ENCODE measurements around the gene WIPI1. TPM values are rescaled to one million over a fixed set of nuclear protein-coding genes. Genes with fewer than 3 reads are reported as not detected.
A peak's percentile ranks its signal among the peaks of the same experiment; 100 is the strongest.

WIPI1 gene
- total and polyA plus RNA-seq, 4 donors, result 19.2 to 84.8 (median 41.5) TPM

GRCh38 chr17:68403122-68403521 is 54.2 kb downstream of the WIPI1 start:
- WGBS (ENCODE audit: insufficient coverage), result no CpG with 5 or more reads among the region's 1 CpG
- DNase-seq (ENCODE audit: low read depth in 4 of 6, low spot score in 6 of 6), result no peak
- Histone ChIP-seq H3K36me3 (ENCODE audit: control insufficient read depth, insufficient read depth, low read length) (no peaks in the 10 kb centered on the region), H3K4me1 (ENCODE audit: control insufficient read depth, insufficient read depth, low read length) (peaks cover 5% of the 10 kb centered on the region), H3K4me3 (ENCODE audit: low read depth, low read length) (no peak overlapping the region), H3K9me3 (ENCODE audit: control insufficient read depth, insufficient read depth, low read length) (peaks cover 3% of the 10 kb centered on the region), H3K27ac (ENCODE audit: low read depth, low read length) (no peak overlapping the region), H3K27me3 (ENCODE audit: control insufficient read depth, insufficient read depth, low read length) (no peaks in the 10 kb centered on the region)

GRCh38 chr17:68401288-68401687 is 56.0 kb downstream of the WIPI1 start:
- Histone ChIP-seq H3K27ac (ENCODE audit: low read depth, low read length) (no peak overlapping the region), H3K4me1 (ENCODE audit: control insufficient read depth, insufficient read depth, low read length) (peaks cover 5% of the 10 kb centered on the region), H3K36me3 (ENCODE audit: control insufficient read depth, insufficient read depth, low read length) (no peaks in the 10 kb centered on the region), H3K4me3 (ENCODE audit: low read depth, low read length) (no peak overlapping the region), H3K9me3 (ENCODE audit: control insufficient read depth, insufficient read depth, low read length) (peaks cover 3% of the 10 kb centered on the region), H3K27me3 (ENCODE audit: control insufficient read depth, insufficient read depth, low read length) (no peaks in the 10 kb centered on the region)
- no peak for DNase-seq (ENCODE audit: low read depth in 4 of 6, low spot score in 6 of 6)
- 92% methylated on average over 7 of the region's 7 CpGs for WGBS (ENCODE audit: insufficient coverage)

- Histone ChIP-seq H3K4me1 (ENCODE audit: control insufficient read depth, insufficient read depth, low read length) (peaks cover 5% of the 10 kb centered on the region), H3K27ac (ENCODE audit: low read depth, low read length) (peak overlapping the region; percentile 22), H3K27me3 (ENCODE audit: control insufficient read depth, insufficient read depth, low read length) (no peaks in the 10 kb centered on the region), H3K36me3 (ENCODE audit: control insufficient read depth, insufficient read depth, low read length) (no peaks in the 10 kb centered on the region), H3K4me3 (ENCODE audit: low read depth, low read length) (no peak overlapping the region), H3K9me3 (ENCODE audit: control insufficient read depth, insufficient read depth, low read length) (peaks cover 3% of the 10 kb centered on the region)
- DNase-seq (ENCODE audit: low read depth in 4 of 6, low spot score in 6 of 6), result no peak
- 97% methylated on average over 3 of the region's 4 CpGs for WGBS (ENCODE audit: insufficient coverage)
These were observed 56.9 kb downstream of the WIPI1 start for GRCh38 chr17:68400404-68400735.

GRCh38 chr17:68399638-68400403 is 57.5 kb downstream of the WIPI1 start:
- H3K36me3 ChIP-seq (ENCODE audit: control insufficient read depth, insufficient read depth, low read length), result no peaks in the 10 kb centered on the region
- H3K4me1 ChIP-seq (ENCODE audit: control insufficient read depth, insufficient read depth, low read length), result peaks cover 5% of the 10 kb centered on the region
- H3K9me3 ChIP-seq (ENCODE audit: control insufficient read depth, insufficient read depth, low read length), result no peaks in the 10 kb centered on the region
- no peak overlapping the region for H3K4me3 ChIP-seq (ENCODE audit: low read depth, low read length)
- DNase-seq (ENCODE audit: low read depth in 4 of 6, low spot score in 6 of 6), result peak in 1 of 6 donors; percentile 43
- WGBS (ENCODE audit: insufficient coverage), result 63% methylated on average over 12 of the region's 19 CpGs
- peak overlapping the region; percentile 74 for H3K27ac ChIP-seq (ENCODE audit: low read depth, low read length)
- H3K27me3 ChIP-seq (ENCODE audit: control insufficient read depth, insufficient read depth, low read length), result no peaks in the 10 kb centered on the region

- no peaks in the 10 kb centered on the region for H3K36me3 ChIP-seq (ENCODE audit: control insufficient read depth, insufficient read depth, low read length)
- no peak overlapping the region for H3K4me3 ChIP-seq (ENCODE audit: low read depth, low read length)
- no peaks in the 10 kb centered on the region for H3K27me3 ChIP-seq (ENCODE audit: control insufficient read depth, insufficient read depth, low read length)
- H3K27ac ChIP-seq (ENCODE audit: low read depth, low read length), result peak overlapping the region; percentile 74
- no peaks in the 10 kb centered on the region for H3K9me3 ChIP-seq (ENCODE audit: control insufficient read depth, insufficient read depth, low read length)
- 21% methylated on average over 9 of the region's 11 CpGs for WGBS (ENCODE audit: insufficient coverage)
- H3K4me1 ChIP-seq (ENCODE audit: control insufficient read depth, insufficient read depth, low read length), result peaks cover 5% of the 10 kb centered on the region
- peak in 2 of 6 donors; percentile 34 to 64 for DNase-seq (ENCODE audit: low read depth in 4 of 6, low spot score in 6 of 6)
These were observed 58.3 kb downstream of the WIPI1 start for GRCh38 chr17:68398691-68399637.

DNA sequence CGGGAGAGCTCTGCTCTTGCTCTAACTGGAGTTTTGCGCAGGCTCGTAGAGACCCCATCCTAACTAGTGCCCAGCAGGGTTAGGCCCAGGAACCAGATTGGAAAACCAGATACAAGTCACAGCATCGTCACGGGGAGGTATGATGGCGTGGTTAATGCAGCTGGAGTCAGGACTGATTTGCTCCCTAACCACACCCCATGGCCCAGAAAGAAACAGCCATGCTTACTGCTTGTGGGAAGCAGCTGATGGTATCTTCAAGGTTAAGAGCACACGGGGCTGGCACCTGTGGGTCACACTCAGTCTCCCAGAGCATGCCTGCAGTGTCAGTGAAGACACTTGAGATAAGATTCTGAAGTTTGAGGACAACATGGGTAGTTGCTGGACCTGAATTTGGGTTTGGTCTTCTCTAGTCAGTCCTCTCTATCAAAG is 60.2 kb downstream of the WIPI1 start:
- WGBS (ENCODE audit: insufficient coverage), result 70% methylated on average over 2 of the region's 7 CpGs
- no peaks in the 10 kb centered on the region for H3K27me3 ChIP-seq (ENCODE audit: control insufficient read depth, insufficient read depth, low read length)
- no peak overlapping the region for H3K27ac ChIP-seq (ENCODE audit: low read depth, low read length)
- H3K36me3 ChIP-seq (ENCODE audit: control insufficient read depth, insufficient read depth, low read length), result no peaks in the 10 kb centered on the region
- DNase-seq (ENCODE audit: low read depth in 4 of 6, low spot score in 6 of 6), result no peak
- H3K4me1 ChIP-seq (ENCODE audit: control insufficient read depth, insufficient read depth, low read length), result peaks cover 5% of the 10 kb centered on the region
- H3K9me3 ChIP-seq (ENCODE audit: control insufficient read depth, insufficient read depth, low read length), result no peaks in the 10 kb centered on the region
- no peak overlapping the region for H3K4me3 ChIP-seq (ENCODE audit: low read depth, low read length)

DNA sequence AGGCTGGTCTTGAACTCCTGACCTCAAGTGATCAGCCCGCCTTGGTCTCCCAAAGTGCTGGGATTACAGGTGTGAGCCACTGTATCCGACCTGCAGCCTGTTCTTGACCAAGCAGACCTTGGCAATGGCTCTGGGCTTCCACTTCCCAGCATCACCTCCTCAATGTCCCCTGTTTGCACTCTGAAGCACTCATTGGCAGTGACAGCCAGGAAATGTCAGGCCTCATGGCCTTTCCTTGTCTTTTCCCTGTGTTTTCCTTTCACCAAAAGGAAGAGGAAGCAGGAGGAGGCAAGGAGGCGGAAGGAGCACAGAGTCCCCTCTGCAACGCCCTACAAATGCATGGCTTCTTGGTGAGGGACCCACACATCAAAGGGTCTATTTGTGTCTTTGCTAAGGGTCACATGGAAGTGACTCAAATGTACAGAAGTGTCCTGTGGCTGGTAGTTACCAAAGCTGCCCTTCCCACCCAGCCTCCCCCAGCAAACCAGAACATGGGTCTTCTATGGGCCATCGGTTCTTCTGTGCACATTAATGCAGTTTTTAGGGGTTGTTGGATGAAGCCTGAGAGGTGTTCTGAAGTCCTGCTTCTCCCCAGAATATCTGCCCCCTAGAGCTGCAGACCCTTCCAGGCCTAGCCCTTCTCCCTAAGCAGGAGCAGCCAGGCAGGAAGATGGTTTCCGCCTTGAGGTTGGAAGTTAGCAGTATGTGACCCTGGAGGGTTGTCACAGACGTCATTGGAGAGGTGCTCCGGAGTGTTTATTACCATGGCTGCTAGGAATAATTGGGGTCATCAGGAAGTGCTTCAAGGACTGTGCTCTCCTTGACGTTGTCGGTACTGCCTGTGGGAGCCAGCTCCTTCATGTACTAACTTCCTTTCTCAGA is 60.8 kb downstream of the WIPI1 start:
- 78% methylated on average over 7 of the region's 10 CpGs for WGBS (ENCODE audit: insufficient coverage)
- H3K27me3 ChIP-seq (ENCODE audit: control insufficient read depth, insufficient read depth, low read length), result no peaks in the 10 kb centered on the region
- no peaks in the 10 kb centered on the region for H3K36me3 ChIP-seq (ENCODE audit: control insufficient read depth, insufficient read depth, low read length)
- H3K4me3 ChIP-seq (ENCODE audit: low read depth, low read length), result no peak overlapping the region
- H3K9me3 ChIP-seq (ENCODE audit: control insufficient read depth, insufficient read depth, low read length), result no peaks in the 10 kb centered on the region
- peaks cover 5% of the 10 kb centered on the region for H3K4me1 ChIP-seq (ENCODE audit: control insufficient read depth, insufficient read depth, low read length)
- no peak for DNase-seq (ENCODE audit: low read depth in 4 of 6, low spot score in 6 of 6)
- no peak overlapping the region for H3K27ac ChIP-seq (ENCODE audit: low read depth, low read length)

DNA sequence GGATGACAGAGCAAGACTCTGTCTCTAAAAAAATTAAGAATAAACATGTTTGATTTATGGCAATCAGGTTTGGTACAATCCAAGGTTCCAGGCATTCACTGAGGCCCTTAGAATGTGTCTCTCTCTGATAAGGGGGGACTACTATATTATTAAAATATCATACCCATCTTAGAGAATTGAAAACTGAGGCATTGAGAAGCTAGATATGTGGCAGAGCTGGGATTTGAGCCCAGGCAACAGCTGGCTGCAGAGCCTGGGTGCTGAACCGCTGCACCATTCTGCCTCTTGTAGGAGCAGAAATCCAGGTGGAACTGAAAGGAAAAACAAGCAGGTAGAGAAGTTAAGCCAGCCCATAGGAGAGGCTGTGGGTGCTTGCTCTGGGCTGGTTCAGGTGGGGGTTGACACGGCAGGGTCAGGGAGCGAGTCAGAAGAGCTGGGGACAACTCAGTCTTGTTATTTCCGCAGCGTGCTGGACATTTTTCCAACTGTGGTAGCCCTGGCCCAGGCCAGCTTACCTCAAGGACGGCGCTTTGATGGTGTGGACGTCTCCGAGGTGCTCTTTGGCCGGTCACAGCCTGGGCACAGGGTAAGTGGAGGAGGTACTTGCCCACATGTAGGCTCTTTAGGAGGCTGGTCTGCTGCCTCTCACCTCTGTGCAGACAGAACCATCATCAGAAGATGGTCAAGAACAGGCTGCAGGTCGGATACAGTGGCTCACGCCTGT is 62.5 kb downstream of the WIPI1 start:
- H3K27me3 ChIP-seq (ENCODE audit: control insufficient read depth, insufficient read depth, low read length), result no peaks in the 10 kb centered on the region
- H3K4me3 ChIP-seq (ENCODE audit: low read depth, low read length), result no peak overlapping the region
- no peaks in the 10 kb centered on the region for H3K9me3 ChIP-seq (ENCODE audit: control insufficient read depth, insufficient read depth, low read length)
- no peak for DNase-seq (ENCODE audit: low read depth in 4 of 6, low spot score in 6 of 6)
- WGBS (ENCODE audit: insufficient coverage), result over 99% methylated on average over 12 of the region's 12 CpGs
- peaks cover 5% of the 10 kb centered on the region for H3K4me1 ChIP-seq (ENCODE audit: control insufficient read depth, insufficient read depth, low read length)
- H3K36me3 ChIP-seq (ENCODE audit: control insufficient read depth, insufficient read depth, low read length), result no peaks in the 10 kb centered on the region
- H3K27ac ChIP-seq (ENCODE audit: low read depth, low read length), result no peak overlapping the region
